HepG2 (cell line): ENCODE data around the gene MAP1LC3A. TPM values are rescaled to one million over a fixed set of nuclear protein-coding genes. Genes with fewer than 3 reads are reported as not detected.

Experiments
- ARHGAP35 ChIP-seq: sonication (generic); formaldehyde crosslinking; IDR thresholded peaks from 2 replicates; pipeline ENCODE4 v1.9.0; 2022; ENCODE audit warnings: mild to moderate bottlenecking, inconsistent platforms, moderate library complexity, missing genetic modification reagents, borderline replicate concordance
- ATF1 ChIP-seq: IDR thresholded peaks from 2 replicates; pipeline ENCODE4 v1.6.1; 2016; ENCODE audit warnings: mild to moderate bottlenecking, control low read depth
- CENPT ChIP-seq: sonication (generic); formaldehyde crosslinking; IDR thresholded peaks from 2 replicates; pipeline ENCODE4 v1.8.0; 2022; ENCODE audit warnings: low read depth, mild to moderate bottlenecking, moderate library complexity, missing genetic modification reagents
- DNMT3B ChIP-seq: conservative IDR thresholded peaks from 2 replicates; pipeline ENCODE4 v1.6.1; 2016; ENCODE audit warnings: missing biosample characterization, control low read depth
- FOXM1 ChIP-seq: sonication (generic); formaldehyde crosslinking; IDR thresholded peaks from 2 replicates; pipeline ENCODE4 v1.5.0; 2020; ENCODE audit warnings: missing genetic modification reagents
- HOXA9 ChIP-seq: sonication (generic); formaldehyde crosslinking; IDR thresholded peaks from 2 replicates; pipeline ENCODE4 v1.8.1; 2022; ENCODE audit warnings: missing genetic modification reagents, mild to moderate bottlenecking, moderate library complexity, borderline replicate concordance
- IRF2 ChIP-seq: IDR thresholded peaks from 2 replicates; pipeline ENCODE4 v1.6.1; 2018; ENCODE audit warnings: missing genetic modification reagents, missing compliant biosample characterization
- ISX ChIP-seq: sonication (generic); formaldehyde crosslinking; conservative IDR thresholded peaks from 2 replicates; pipeline ENCODE4 v1.5.0; 2020; ENCODE audit warnings: missing genetic modification reagents
- MATR3 ChIP-seq: sonication (generic); formaldehyde crosslinking; IDR thresholded peaks from 2 replicates; pipeline ENCODE4 v1.4.0; 2020; ENCODE audit warnings: missing genetic modification reagents
- MTF2 ChIP-seq: sonication (generic); formaldehyde crosslinking; IDR thresholded peaks from 2 replicates; pipeline ENCODE4 v1.5.0; 2020; ENCODE audit warnings: missing genetic modification reagents, borderline replicate concordance
- NFE2L2 ChIP-seq: fragments of 150-350 bp; IDR thresholded peaks from 2 replicates; pipeline ENCODE4 v1.6.1; 2014; ENCODE audit warnings: low read length
- PAWR ChIP-seq: sonication (generic); formaldehyde crosslinking; IDR thresholded peaks from 2 replicates; pipeline ENCODE4 v1.4.0; 2020; ENCODE audit warnings: missing genetic modification reagents, mild to moderate bottlenecking, borderline replicate concordance
- PHF8 ChIP-seq: sonication (generic); formaldehyde crosslinking; IDR thresholded peaks from 2 replicates; pipeline ENCODE4 v1.5.0; 2020; ENCODE audit warnings: missing genetic modification reagents
- SMAD3 ChIP-seq: sonication (generic); formaldehyde crosslinking; IDR thresholded peaks from 2 replicates; pipeline ENCODE4 v1.4.0; 2020; ENCODE audit warnings: missing genetic modification reagents
- SP2 ChIP-seq: sonication (generic); formaldehyde crosslinking; IDR thresholded peaks from 2 replicates; pipeline ENCODE4 v1.5.1; 2020; ENCODE audit warnings: mild to moderate bottlenecking, missing genetic modification reagents
- STAG1 ChIP-seq: sonication (generic); formaldehyde crosslinking; IDR thresholded peaks from 2 replicates; pipeline ENCODE4 v1.4.0; 2020; ENCODE audit warnings: missing genetic modification reagents
- TP53 ChIP-seq: sonication (generic); formaldehyde crosslinking; conservative IDR thresholded peaks from 2 replicates; pipeline ENCODE4 v1.4.0; 2020; ENCODE audit warnings: missing genetic modification reagents
- ZFP36 ChIP-seq: fragments of 150-350 bp; IDR thresholded peaks from 2 replicates; pipeline ENCODE4 v1.6.1; 2018; ENCODE audit warnings: borderline replicate concordance, low read length, low read depth; ENCODE audit not compliant: partially characterized antibody
- ZNF17 ChIP-seq: sonication (generic); formaldehyde crosslinking; IDR thresholded peaks from 2 replicates; pipeline ENCODE4 v1.5.0; 2020; ENCODE audit warnings: mild to moderate bottlenecking, missing genetic modification reagents
- ZNF180 ChIP-seq: sonication (generic); formaldehyde crosslinking; IDR thresholded peaks from 2 replicates; pipeline ENCODE4 v1.4.0; 2020; ENCODE audit warnings: low read depth, missing genetic modification reagents, borderline replicate concordance
- ZNF329 ChIP-seq: sonication (generic); formaldehyde crosslinking; IDR thresholded peaks from 2 replicates; pipeline ENCODE4 v1.9.0; 2021; ENCODE audit warnings: low read depth, mild to moderate bottlenecking, missing genetic modification reagents
- ZNF432 ChIP-seq: sonication (generic); formaldehyde crosslinking; IDR thresholded peaks from 2 replicates; pipeline ENCODE4 v1.5.0; 2020; ENCODE audit warnings: missing genetic modification reagents, mild to moderate bottlenecking, borderline replicate concordance
- ZNF576 ChIP-seq: sonication (generic); formaldehyde crosslinking; IDR thresholded peaks from 2 replicates; pipeline ENCODE4 v1.4.0; 2020; ENCODE audit warnings: mild to moderate bottlenecking, missing genetic modification reagents
- ZNF724P ChIP-seq: sonication (generic); formaldehyde crosslinking; IDR thresholded peaks from 2 replicates; pipeline ENCODE4 v1.8.0; 2022; ENCODE audit warnings: missing genetic modification reagents, borderline replicate concordance
- ZNF776 ChIP-seq: sonication (generic); formaldehyde crosslinking; IDR thresholded peaks from 2 replicates; pipeline ENCODE4 v1.4.0; 2020; ENCODE audit warnings: mild to moderate bottlenecking, missing genetic modification reagents
- polyA plus RNA-seq, 8 experiments: library from polyadenylated mRNA; depleted of rRNA in 3 of 8; stranded (reverse) in 7 of 8; unstranded in 1 of 8; fragments of >200 nt; fragmentation: Illumina TruSeq in 4 of 8; extraction: Trizol in 4 of 8; gene quantifications; 2 replicates each; pipeline versions ENCODE4 v1.2.1 to v1.2.3, GENCODE V29; 2011 to 2016; ENCODE audit warnings: low read depth in 4 of 8, missing spikeins in 1 of 8, mixed read lengths in 1 of 8; ENCODE audit not compliant: insufficient read depth in 1 of 8
- total RNA-seq, 5 experiments: library from RNA; depleted of rRNA; stranded (reverse); fragments of >200 nt; fragmentation: Illumina TruSeq; extraction: Trizol; gene quantifications; 2 replicates each; pipeline ENCODE4 v1.2.3, GENCODE V29; 2016; ENCODE audit warnings: low read depth in 1 of 5
- TF ChIP-seq, protein P1 (sequence below): IDR thresholded peaks from 2 replicates; pipeline ENCODE4 v1.6.1; 2016
- TF ChIP-seq, protein P2 (sequence below): sonication (generic); formaldehyde crosslinking; IDR thresholded peaks from 2 replicates; pipeline ENCODE4 v1.4.0; 2020; ENCODE audit warnings: mild to moderate bottlenecking, missing genetic modification reagents
- TF ChIP-seq, protein P3 (sequence below): sonication (generic); formaldehyde crosslinking; IDR thresholded peaks from 2 replicates; pipeline ENCODE4 v1.9.0; 2021; ENCODE audit warnings: missing genetic modification reagents, mild to moderate bottlenecking, borderline replicate concordance

MAP1LC3A gene
- total and polyA plus RNA-seq, 2 of the 13 experiments (the other 11 are each of a cell fraction or from before 2014, with no cell fraction given): not detected

GRCh38 chr20:34516247-34517113 is 42.0 kb upstream of the MAP1LC3A start, which contains the start of gene DYNLRB1 (continued):
- TF ChIP-seq, protein P1, sequence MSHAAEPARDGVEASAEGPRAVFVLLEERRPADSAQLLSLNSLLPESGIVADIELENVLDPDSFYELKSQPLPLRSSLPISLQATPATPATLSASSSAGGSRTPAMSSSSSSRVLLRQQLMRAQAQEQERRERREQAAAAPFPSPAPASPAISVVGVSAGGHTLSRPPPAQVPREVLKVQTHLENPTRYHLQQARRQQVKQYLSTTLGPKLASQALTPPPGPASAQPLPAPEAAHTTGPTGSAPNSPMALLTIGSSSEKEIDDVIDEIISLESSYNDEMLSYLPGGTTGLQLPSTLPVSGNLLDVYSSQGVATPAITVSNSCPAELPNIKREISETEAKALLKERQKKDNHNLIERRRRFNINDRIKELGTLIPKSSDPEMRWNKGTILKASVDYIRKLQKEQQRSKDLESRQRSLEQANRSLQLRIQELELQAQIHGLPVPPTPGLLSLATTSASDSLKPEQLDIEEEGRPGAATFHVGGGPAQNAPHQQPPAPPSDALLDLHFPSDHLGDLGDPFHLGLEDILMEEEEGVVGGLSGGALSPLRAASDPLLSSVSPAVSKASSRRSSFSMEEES (CRISPR knock-in tag): peak; percentile 77; the same call in 1 of the 2 replicates
- TF ChIP-seq ISX (CRISPR knock-in tag) (no peak), FOXM1 (CRISPR knock-in tag) (no peak), PHF8 (CRISPR knock-in tag) (peak; percentile 100), TP53 (CRISPR knock-in tag) (peak; percentile 84; the same call in 1 of the 2 replicates), IRF2 (CRISPR knock-in tag) (peak; percentile 95), ZNF724P (CRISPR knock-in tag) (no peak), HOXA9 (CRISPR knock-in tag) (no peak), DNMT3B (CRISPR knock-in tag) (0 out of 2 replicates have a peak, but pooled peaks have one; percentile 37), ZNF329 (CRISPR knock-in tag) (0 out of 2 replicates have a peak, but pooled peaks have one; percentile 36), MATR3 (CRISPR knock-in tag) (0 out of 2 replicates have a peak, but pooled peaks have one; percentile 39), ARHGAP35 (CRISPR knock-in tag) (peak; percentile 98), PAWR (CRISPR knock-in tag) (no peak), STAG1 (no peak), MTF2 (CRISPR knock-in tag) (0 out of 2 replicates have a peak, but pooled peaks have one; percentile 81), SP2 (CRISPR knock-in tag) (peak; percentile 98), ZNF776 (CRISPR knock-in tag) (peak; percentile 61; the same call in 1 of the 2 replicates), ZNF180 (CRISPR knock-in tag) (no peak), ZNF432 (CRISPR knock-in tag) (no peak), ZNF17 (CRISPR knock-in tag) (no peak), ATF1 (CRISPR knock-in tag) (no peak; the same call in 1 of the 2 replicates), ZNF576 (CRISPR knock-in tag) (no peak; the same call in 1 of the 2 replicates), CENPT (CRISPR knock-in tag) (no peak), ZFP36 (no peak), NFE2L2 (no peak; the same call in 1 of the 2 replicates), SMAD3 (CRISPR knock-in tag) (no peak; the same call in none of the 2 replicates)
- TF ChIP-seq, protein P2, sequence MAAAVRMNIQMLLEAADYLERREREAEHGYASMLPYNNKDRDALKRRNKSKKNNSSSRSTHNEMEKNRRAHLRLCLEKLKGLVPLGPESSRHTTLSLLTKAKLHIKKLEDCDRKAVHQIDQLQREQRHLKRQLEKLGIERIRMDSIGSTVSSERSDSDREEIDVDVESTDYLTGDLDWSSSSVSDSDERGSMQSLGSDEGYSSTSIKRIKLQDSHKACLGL (CRISPR knock-in tag): peak; percentile 56; the same call in 1 of the 2 replicates
- TF ChIP-seq, protein P3, sequence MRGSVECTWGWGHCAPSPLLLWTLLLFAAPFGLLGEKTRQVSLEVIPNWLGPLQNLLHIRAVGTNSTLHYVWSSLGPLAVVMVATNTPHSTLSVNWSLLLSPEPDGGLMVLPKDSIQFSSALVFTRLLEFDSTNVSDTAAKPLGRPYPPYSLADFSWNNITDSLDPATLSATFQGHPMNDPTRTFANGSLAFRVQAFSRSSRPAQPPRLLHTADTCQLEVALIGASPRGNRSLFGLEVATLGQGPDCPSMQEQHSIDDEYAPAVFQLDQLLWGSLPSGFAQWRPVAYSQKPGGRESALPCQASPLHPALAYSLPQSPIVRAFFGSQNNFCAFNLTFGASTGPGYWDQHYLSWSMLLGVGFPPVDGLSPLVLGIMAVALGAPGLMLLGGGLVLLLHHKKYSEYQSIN: no peak
